CD4-positive, alpha-beta T cell treated with Interleukin-10 for 1 hour (primary cell): Measurements from ENCODE around the gene KCTD5.
"Not testable (repeated sequence)": the region's sequence is repeated elsewhere in the genome, so short reads cannot be mapped to it uniquely, and the experiment has no call there.

Experiments used
- DNase-seq: peaks from one replicate; pipeline ENCODE4 v3.0.0-alpha.2; 2020

KCTD5 gene

GRCh38 chr16:2710711-2711231 is 28.4 kb downstream of the KCTD5 start:
- no peak for DNase-seq

- no peak for DNase-seq
Measured at GRCh38 chr16:2711370-2712062, 29.2 kb downstream of the KCTD5 start.

GRCh38 chr16:2712063-2712441 is 29.7 kb downstream of the KCTD5 start:
- DNase-seq = no peak

GRCh38 chr16:2712546-2712945 is 30.2 kb downstream of the KCTD5 start:
- no peak for DNase-seq

GRCh38 chr16:2713523-2713922 is 31.2 kb downstream of the KCTD5 start:
- no peak for DNase-seq

- DNase-seq = no peak
Measured at GRCh38 chr16:2713985-2714774, 31.9 kb downstream of the KCTD5 start.

GRCh38 chr16:2715064-2715463 is 32.7 kb downstream of the KCTD5 start:
- no peak for DNase-seq

- peak; percentile 85 for DNase-seq
Measured at GRCh38 chr16:2715519-2715918, 33.2 kb downstream of the KCTD5 start.

GRCh38 chr16:2715966-2716885 is 33.9 kb downstream of the KCTD5 start:
- DNase-seq = no peak

GRCh38 chr16:2716948-2717347 is 34.6 kb downstream of the KCTD5 start:
- DNase-seq = no peak

- DNase-seq = no peak
Measured at GRCh38 chr16:2717383-2718263, 35.3 kb downstream of the KCTD5 start.

GRCh38 chr16:2719328-2720063 is 37.2 kb downstream of the KCTD5 start:
- DNase-seq = no peak

GRCh38 chr16:2720064-2720457 is 37.7 kb downstream of the KCTD5 start, which contains the start of gene PRSS27:
TSS of gene PRSS27 (minus strand) at chr16:2720224. CDS start at chr16:2720160, 64 bp downstream.
- no peak for DNase-seq

- DNase-seq = peak; percentile 92
Measured at GRCh38 chr16:2720719-2721633, 38.7 kb downstream of the KCTD5 start.

GRCh38 chr16:2721634-2722173 is 39.4 kb downstream of the KCTD5 start:
- not testable (repeated sequence) for DNase-seq

- no peak for DNase-seq
Measured at GRCh38 chr16:2724088-2724676, 41.9 kb downstream of the KCTD5 start.

GRCh38 chr16:2724816-2725348 is 42.6 kb downstream of the KCTD5 start:
- DNase-seq = no peak

- DNase-seq = no peak
Measured at GRCh38 chr16:2726923-2727322, 44.6 kb downstream of the KCTD5 start.

- DNase-seq = no peak
Measured at GRCh38 chr16:2728034-2728433, 45.7 kb downstream of the KCTD5 start.
